ENCODE results near the gene IPMK.

Gene IPMK

DNA sequence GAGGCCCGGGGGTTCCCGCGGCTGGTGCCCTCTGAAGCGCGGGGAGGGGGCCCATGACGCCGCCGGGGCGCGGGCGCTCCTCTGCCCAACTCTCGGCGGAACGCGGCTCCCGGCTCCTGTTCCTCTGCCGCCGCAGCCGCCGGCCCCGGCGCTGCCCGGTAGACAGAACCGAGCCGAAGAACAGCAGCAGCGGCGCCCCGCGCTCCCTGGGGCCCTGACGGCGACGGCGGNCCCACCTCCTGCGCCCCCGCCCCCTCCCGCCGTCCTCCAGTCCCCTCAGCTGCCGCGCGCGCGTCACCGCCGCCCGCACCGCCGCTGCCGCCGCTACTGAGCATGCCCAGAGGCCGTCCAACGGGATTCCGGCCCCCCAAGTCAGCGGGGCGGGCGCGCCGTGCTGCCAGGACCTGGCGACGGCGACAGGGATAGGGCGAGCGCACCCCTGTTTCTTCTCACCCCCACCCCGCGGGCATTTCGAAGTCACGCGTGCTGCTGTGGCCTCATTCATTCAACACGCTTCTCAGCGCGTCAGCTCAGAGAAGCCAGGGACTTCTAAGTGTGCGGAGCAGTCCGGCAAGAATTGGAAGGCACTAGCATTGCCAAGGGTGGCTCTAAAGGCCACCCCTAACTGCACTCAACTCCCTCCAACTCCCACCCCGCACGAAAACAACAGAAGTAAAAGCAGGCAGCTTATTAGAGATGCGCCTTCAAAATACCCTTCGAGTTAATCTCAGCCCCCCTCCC is at the start of gene IPMK:
IPMK (minus strand) TSS at position 182 of the 741 bp plus-strand sequence. CDS start 283 bp downstream, outside the sequence.
- DNase-seq = peak; percentile 96

DNA sequence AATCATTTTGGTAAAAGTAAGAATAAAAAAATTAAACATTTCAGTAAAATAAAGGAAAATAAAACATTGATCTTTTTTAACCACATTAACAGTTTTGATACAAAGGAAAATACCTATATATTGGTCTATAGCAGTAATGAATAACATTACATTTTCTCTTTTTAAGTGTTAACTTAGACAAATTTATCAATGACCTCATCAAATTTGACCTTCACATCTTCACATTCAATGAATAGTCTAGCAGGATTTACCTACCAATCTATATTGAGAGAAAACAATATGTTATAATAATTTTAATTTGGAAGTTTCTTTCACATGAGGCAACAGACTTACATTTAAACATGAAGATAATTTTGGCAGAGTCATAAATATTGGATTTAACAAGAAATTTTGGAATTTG is 49.2 kb upstream of the IPMK start:
- DNase-seq = no peak

DNA sequence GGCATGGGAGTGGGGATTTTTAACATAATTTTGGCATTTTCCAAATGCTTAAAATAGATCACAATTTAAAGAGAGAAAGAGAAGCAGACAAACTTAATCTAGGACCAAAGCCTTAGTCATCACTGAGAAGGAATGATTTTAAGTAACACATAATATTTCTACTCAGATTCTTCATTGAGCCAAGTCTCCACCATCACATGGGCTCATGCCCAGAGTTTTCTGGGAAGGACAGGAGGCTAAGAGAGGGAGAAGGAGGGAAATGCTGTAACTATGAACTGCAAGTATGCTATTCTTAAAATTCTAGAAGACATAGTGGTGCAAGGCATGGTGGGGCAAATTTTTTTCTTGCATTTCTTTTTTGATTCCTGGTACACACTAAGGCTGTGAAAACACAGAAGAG is 43.3 kb upstream of the IPMK start:
- DNase-seq = no peak

DNA sequence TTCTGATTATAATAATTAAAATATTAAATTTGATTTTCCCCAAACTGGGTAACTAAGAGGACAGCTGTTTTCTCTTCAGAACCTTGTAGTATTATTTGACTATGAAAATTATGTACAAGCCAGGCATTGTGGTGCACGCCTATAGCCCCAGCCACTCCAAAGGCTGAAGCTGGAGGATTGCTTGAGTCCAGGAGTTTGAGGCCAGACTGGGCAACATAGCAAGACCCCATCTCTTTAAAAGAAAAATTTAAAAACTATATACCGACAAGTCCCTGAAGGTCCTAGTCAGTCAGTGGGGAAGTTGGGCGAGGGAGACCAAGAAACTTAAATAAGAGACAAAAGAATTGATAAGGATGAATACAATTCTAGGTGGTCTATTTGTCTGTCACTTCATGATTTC is 40.0 kb upstream of the IPMK start:
- no peak for DNase-seq

DNA sequence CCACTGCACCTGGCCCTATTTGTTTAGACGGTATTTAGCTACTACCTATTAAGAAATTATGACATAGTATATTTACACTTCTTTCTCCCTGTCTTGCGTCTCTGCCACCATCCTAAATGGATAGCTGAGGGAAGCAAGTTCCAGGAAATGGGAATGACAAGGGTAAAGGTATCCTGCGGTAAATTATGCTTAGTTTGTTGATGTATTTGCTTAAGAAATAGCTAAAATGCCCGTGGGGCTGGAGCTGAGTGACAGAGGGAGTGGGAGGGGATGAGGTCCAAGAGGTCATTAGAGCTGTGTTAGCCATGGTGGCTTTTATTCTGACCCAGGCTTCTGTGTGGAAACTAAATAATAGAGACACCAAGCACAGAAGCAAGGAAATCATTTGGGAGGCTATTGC is 38.1 kb upstream of the IPMK start:
- no peak for DNase-seq

DNA sequence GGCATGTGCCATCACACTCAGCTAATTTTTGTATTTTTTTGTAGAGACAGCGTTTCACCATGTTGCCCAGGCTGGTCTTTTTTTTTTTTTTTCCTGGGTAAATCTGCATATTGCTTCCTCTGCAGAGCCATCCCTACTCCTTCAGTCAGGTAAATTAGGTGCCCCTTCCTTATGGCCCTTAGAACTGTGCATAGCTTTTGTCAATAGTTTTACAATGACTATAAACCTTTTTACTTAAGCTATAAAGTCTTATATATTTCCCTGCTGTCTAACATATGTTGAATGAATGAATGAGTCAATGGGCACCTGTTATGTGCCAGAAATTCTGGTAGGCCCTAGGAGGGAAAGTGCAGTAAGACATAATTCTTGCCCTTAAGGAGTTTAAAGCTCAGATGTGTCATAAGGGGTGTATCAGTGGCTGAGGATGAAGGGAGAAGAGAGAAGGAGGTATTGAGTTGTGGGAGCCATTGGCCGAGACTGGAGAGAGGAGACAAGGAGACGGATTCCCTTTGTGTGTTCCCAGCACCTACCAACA is 36.5 kb upstream of the IPMK start:
- no peak for DNase-seq

GRCh38 chr10:58302254-58302653 is 34.6 kb upstream of the IPMK start:
- no peak for DNase-seq

GRCh38 chr10:58300676-58301075 is 33.0 kb upstream of the IPMK start:
- DNase-seq = no peak

- peak; percentile 56 for DNase-seq
Measured at GRCh38 chr10:58299580-58299979, 31.9 kb upstream of the IPMK start.

DNA sequence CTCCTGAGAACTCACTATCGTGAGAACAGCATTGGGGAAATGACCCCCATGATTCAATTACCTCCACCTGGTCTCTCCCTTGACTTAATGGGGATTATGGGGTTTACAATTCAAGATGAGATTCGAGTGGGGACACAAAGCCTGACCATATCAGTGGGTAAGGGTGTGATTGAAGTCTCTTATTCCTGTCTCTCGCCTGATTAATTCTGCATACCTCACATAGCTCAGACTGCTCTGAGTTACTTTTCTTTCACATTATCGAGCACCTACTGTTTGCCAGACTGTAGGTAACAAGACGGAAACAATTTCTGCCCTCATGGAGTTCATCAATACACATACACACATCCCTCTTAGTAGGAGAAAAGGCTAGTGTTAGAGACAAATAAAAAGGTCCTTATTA is 26.3 kb upstream of the IPMK start:
- DNase-seq = no peak

DNA sequence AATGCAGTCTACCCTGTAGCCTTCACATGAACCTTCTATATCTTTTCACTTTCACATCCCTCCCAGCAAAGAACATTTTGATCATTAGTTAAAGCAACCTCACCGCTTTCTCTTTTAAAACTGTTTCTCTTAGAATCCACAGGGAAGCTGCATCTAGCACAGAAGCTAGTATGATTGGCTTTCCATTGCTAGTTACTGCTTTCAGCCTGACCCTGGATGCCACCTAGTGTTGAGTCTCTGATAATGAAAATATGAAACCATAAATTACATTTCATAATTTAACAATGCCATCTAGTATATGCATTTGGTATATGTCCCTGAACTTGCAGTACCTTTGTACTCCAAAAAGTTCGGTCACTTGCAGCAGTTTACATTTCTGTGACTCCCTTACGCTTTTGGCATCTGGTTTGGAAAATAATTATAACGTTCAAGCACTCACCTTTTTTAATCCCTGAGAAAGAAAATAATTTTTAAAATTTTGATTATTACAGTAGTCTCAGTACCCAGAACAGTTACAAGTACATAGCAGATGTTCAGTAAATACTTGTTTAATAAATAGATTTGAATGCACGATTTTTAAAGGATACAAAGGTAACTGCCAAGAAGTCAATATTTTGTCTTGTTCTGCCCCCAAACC is 24.0 kb upstream of the IPMK start:
- peak; percentile 64 for DNase-seq

- peak; percentile 57 for DNase-seq
Measured at GRCh38 chr10:58282615-58283014, 14.9 kb upstream of the IPMK start.

DNA sequence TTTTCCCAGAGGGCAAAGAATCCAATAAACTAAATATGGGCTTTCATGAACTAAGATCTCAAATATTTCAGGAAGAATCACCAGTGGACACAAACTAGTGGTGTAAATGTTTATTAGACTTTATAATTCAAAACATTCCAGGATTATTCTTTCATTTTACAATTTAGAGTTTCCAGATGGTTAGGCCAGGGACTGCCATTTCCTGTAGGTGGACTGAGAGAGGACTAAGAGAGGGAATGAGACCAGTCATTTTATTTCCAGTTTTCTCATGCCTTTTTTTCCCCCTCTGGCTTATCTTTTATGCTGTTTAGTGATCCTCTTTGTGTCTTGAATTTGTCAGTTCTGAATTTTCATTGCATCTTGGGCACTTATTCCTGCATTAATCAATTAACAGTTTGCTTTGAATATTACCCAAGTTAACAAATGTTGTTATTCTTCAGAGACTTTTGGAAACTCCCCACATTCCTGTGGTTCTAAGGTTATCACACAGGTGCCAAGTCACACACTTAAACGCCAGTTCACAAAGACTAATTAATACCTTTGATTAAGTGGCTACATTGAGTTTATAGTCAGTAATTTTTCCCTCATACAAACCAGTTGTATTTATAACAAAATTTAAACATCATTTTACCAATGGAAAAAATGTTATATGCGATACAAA is 13.5 kb upstream of the IPMK start:
- DNase-seq = no peak

GRCh38 chr10:58280477-58280876 is 12.8 kb upstream of the IPMK start:
- DNase-seq = no peak

- DNase-seq = no peak
Measured at GRCh38 chr10:58278962-58279307, 11.2 kb upstream of the IPMK start.

GRCh38 chr10:58278274-58278961 is 10.7 kb upstream of the IPMK start:
- no peak for DNase-seq

GRCh38 chr10:58275908-58276307 is 8.2 kb upstream of the IPMK start:
- DNase-seq = no peak

GRCh38 chr10:58275261-58275660 is 7.6 kb upstream of the IPMK start:
- no peak for DNase-seq

- DNase-seq = peak; percentile 6
Measured at GRCh38 chr10:58269782-58270290, 2.1 kb upstream of the IPMK start.

- peak; percentile 98 for DNase-seq
Measured at GRCh38 chr10:58268946-58269781, 1.5 kb upstream of the IPMK start, which contains the start of gene CISD1. CISD1 (plus strand) TSS chr10:58269162; CDS start chr10:58269274, 112 bp downstream.

DNA sequence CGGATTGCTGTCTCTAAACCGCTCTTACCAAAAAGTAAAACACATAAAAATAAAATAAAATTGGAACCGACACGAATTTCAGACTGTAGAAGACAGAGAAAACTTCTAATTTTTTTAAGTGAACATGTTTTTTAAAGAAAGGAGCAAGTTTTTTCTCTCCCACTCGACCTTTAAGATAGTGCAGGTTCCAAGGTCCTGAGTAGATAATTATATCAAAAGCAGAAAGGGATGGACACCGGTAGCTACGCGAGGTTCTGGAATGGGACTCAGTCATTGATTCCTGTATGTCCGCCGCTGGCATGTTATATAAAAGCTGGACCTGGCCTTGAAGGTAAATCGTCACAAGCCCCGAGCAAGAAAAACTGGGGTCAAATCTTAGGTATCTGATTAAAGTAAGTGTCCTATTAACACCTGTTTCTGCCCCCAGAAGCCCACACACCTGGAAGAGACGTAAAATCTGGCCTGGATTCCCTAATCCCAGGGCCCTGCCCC is 806 bp upstream of the IPMK start:
- DNase-seq = no peak
